Vagina (tissue), 2 donors: ENCODE data around the gene MAP2K5. TPM values are rescaled to one million over a fixed set of nuclear protein-coding genes. Genes with fewer than 3 reads are reported as not detected.

Source experiments
- DNase-seq, 2 donors: peaks; one replicate each; pipeline ENCODE4 v3.0.0-alpha.2; 2017; ENCODE audit errors: extremely low spot score in 2 of 2
- H3K27ac ChIP-seq: fragments of 200-600 bp; sonication (generic); one replicate; pipeline ENCODE4 v1.5.1; 2019
- H3K27me3 ChIP-seq: fragments of 200-600 bp; sonication (generic); one replicate; pipeline ENCODE4 v1.5.1; 2019
- H3K36me3 ChIP-seq, 2 donors: fragments of 200-600 bp; sonication (generic); one replicate each; pipeline ENCODE4 v1.5.1; 2017 to 2019
- H3K4me1 ChIP-seq: fragments of 200-600 bp; sonication (generic); one replicate; pipeline ENCODE4 v1.5.1; 2019
- H3K4me3 ChIP-seq, 2 donors: fragments of 200-600 bp; sonication (generic); 1 replicate in 1 of 2; 2 replicates in 1 of 2; pipeline ENCODE4 v1.5.1; 2016 to 2019
- H3K9me3 ChIP-seq: fragments of 200-600 bp; sonication (generic); one replicate; pipeline ENCODE4 v1.5.1; 2019
- POLR2A ChIP-seq, 2 donors: fragments of 450-650 bp; IDR thresholded peaks; one replicate each; pipeline ENCODE4 v1.6.1; 2017; ENCODE audit warnings: antibody characterized with exemption in 2 of 2, mild to moderate bottlenecking in 2 of 2, moderate library complexity in 2 of 2
- POLR2AphosphoS5 ChIP-seq, 2 donors: sonication (generic); formaldehyde crosslinking; IDR thresholded peaks; one replicate each; pipeline ENCODE4 v1.9.0; 2017; ENCODE audit warnings: antibody characterized with exemption in 2 of 2, mild to moderate bottlenecking in 2 of 2, low read depth in 1 of 2; ENCODE audit not compliant: insufficient read depth in 1 of 2
- intact Hi-C: fragments of 100-400 bp; cut with DNase I; formaldehyde crosslinking; loops from one replicate; pipeline ENCODE4 v1.15.1; 2023
- total RNA-seq: library from RNA; depleted of rRNA; stranded (reverse); fragments of >200 nt; gene quantifications from one replicate; pipeline ENCODE4 v1.2.3, GENCODE V29; 2016
- TF ChIP-seq, protein P1 (sequence below), 3 experiments: fragments of 450-650 bp in 2 of 3; fragments of 200-600 bp in 1 of 3; sonication (generic) in 1 of 3; IDR thresholded peaks; one replicate each; pipeline ENCODE4 v1.5.1; 2017 to 2019; ENCODE audit warnings: antibody characterized with exemption in 3 of 3, mild to moderate bottlenecking in 2 of 3, moderate library complexity in 2 of 3

The MAP2K5 gene
- total RNA-seq, 1 donor from 2014 or later = 13.5 TPM

DNA sequence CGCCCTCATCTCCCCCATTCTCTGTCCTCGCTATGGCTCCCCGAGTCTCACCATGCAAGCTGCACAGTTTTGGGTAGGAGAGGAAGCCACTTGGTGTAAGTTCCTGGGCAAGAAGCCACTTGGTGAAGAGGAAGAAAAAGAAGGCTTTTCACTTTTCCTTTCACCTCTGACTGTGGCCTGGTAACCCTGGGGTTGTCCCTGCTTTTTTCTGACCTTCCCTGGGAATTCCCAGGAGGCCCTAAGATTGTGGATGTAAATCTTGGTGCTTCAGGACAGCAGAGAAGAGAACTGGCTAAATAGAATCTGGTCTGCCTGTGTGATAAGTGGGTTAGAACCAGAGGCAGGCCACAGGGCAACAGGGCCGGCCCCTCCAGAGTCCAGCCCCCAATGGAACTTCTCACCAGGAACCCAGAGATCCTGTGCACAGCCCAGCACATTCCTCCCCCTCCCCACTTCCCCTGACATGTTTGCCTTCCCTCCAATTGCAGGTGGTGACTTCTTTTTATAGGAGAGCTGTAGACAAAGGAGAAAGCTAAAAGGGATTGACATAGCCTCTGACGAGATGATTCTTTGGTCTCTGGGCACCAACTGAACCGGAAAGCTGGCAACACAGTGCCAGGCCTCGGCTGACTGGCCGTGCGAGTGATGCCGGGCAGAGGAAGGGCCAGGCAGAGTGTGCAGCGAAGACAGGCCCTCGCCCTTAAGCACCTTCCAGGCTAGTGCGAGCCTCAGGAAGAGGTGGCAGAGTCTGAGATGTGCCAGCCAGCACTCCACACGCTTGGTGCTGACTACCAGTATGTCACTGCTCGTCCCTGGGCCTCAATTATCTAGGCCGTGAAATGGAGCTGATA, 263.4 kb downstream of the MAP2K5 start:
- H3K27ac ChIP-seq = no peak overlapping the region
- no peaks in the 10 kb centered on the region for H3K4me1 ChIP-seq
- H3K4me3 ChIP-seq = no peak overlapping the region
- intact Hi-C loops = no loop called here
- TF ChIP-seq POLR2A (IDR thresholded peaks at IDR 0.05) (no peak), POLR2AphosphoS5 (IDR thresholded peaks at IDR 0.05; ENCODE audit: insufficient read depth in 1 of 2, low read depth in 1 of 2) (no peak)
- TF ChIP-seq, protein P1, sequence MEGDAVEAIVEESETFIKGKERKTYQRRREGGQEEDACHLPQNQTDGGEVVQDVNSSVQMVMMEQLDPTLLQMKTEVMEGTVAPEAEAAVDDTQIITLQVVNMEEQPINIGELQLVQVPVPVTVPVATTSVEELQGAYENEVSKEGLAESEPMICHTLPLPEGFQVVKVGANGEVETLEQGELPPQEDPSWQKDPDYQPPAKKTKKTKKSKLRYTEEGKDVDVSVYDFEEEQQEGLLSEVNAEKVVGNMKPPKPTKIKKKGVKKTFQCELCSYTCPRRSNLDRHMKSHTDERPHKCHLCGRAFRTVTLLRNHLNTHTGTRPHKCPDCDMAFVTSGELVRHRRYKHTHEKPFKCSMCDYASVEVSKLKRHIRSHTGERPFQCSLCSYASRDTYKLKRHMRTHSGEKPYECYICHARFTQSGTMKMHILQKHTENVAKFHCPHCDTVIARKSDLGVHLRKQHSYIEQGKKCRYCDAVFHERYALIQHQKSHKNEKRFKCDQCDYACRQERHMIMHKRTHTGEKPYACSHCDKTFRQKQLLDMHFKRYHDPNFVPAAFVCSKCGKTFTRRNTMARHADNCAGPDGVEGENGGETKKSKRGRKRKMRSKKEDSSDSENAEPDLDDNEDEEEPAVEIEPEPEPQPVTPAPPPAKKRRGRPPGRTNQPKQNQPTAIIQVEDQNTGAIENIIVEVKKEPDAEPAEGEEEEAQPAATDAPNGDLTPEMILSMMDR (IDR thresholded peaks at IDR 0.05) = no peak
- peaks cover 0 to 6% of the 10 kb centered on the region in 2 donors for H3K36me3 ChIP-seq
- no peaks in the 10 kb centered on the region for H3K27me3 ChIP-seq
- DNase-seq = no peak
- H3K9me3 ChIP-seq = no peaks in the 10 kb centered on the region

- DNase-seq = no peak
- H3K27ac ChIP-seq = no peak overlapping the region
- TF ChIP-seq POLR2AphosphoS5 (IDR thresholded peaks at IDR 0.05; ENCODE audit: insufficient read depth in 1 of 2, low read depth in 1 of 2) = no peak
- TF ChIP-seq POLR2A (IDR thresholded peaks at IDR 0.05) = no peak
- TF ChIP-seq, protein P1 (IDR thresholded peaks at IDR 0.05) = no peak
- no peak overlapping the region for H3K4me3 ChIP-seq
- H3K36me3 ChIP-seq = peaks cover 0 to 6% of the 10 kb centered on the region in 2 donors
- intact Hi-C loops = no loop called here
- H3K9me3 ChIP-seq = no peaks in the 10 kb centered on the region
- H3K27me3 ChIP-seq = no peaks in the 10 kb centered on the region
- no peaks in the 10 kb centered on the region for H3K4me1 ChIP-seq
Measured at GRCh38 chr15:67806536-67806935, 264.0 kb downstream of the MAP2K5 start.

DNA sequence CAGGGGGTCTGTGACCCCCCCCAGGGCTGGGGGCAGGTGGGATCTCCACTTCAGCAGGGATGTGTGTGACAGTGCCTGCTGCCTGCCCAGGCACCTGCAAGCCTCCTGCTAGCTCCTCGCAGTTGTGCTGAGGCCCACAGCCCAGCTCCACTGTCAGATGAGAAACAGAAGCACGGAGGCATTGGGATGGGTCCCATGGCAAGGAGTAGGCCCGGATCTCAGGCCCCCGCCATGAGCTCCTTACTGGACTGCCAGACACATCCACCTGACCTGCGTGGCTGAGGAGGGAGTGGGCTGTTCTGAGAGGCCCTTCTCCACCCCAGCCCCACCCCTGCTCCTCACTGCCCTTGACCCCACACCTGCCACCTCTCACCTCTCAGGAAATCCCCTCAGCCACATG, 264.6 kb downstream of the MAP2K5 start:
- no peak overlapping the region for H3K27ac ChIP-seq
- no peaks in the 10 kb centered on the region for H3K27me3 ChIP-seq
- DNase-seq = no peak
- peaks cover 0 to 6% of the 10 kb centered on the region in 2 donors for H3K36me3 ChIP-seq
- TF ChIP-seq POLR2AphosphoS5 (IDR thresholded peaks at IDR 0.05; ENCODE audit: insufficient read depth in 1 of 2, low read depth in 1 of 2) = no peak
- intact Hi-C loops = no loop called here
- H3K4me3 ChIP-seq = no peak overlapping the region
- no peaks in the 10 kb centered on the region for H3K9me3 ChIP-seq
- H3K4me1 ChIP-seq = no peaks in the 10 kb centered on the region

DNA sequence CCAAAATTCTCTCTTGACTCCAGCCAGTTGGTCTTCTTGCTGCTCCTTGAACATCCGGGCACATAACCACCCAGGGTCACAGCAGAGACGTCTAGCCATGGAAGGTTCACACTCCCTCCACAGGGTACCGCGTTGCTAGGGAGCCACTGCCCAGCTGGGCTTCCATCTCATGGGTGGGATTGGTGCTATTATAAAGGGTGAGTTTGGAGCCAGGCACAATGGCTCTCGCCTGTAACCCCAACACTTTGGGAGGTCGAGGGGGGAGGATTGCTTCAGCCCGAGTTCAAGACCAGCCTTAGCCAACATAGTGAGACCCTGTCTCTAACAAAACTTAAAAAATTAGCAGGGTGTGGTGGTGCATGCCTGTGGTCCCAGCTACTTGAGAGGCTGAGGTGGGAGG, 265.3 kb downstream of the MAP2K5 start:
- Histone ChIP-seq H3K4me3 (no peak overlapping the region), H3K36me3 (peaks cover 0 to 6% of the 10 kb centered on the region in 2 donors), H3K9me3 (no peaks in the 10 kb centered on the region), H3K4me1 (no peaks in the 10 kb centered on the region), H3K27ac (no peak overlapping the region), H3K27me3 (no peaks in the 10 kb centered on the region)
- intact Hi-C loops = no loop called here
- no peak for DNase-seq
- TF ChIP-seq, protein P1 (IDR thresholded peaks at IDR 0.05) = no peak
- no peak for TF ChIP-seq POLR2AphosphoS5 (IDR thresholded peaks at IDR 0.05; ENCODE audit: insufficient read depth in 1 of 2, low read depth in 1 of 2)
- no peak for TF ChIP-seq POLR2A (IDR thresholded peaks at IDR 0.05)

DNA sequence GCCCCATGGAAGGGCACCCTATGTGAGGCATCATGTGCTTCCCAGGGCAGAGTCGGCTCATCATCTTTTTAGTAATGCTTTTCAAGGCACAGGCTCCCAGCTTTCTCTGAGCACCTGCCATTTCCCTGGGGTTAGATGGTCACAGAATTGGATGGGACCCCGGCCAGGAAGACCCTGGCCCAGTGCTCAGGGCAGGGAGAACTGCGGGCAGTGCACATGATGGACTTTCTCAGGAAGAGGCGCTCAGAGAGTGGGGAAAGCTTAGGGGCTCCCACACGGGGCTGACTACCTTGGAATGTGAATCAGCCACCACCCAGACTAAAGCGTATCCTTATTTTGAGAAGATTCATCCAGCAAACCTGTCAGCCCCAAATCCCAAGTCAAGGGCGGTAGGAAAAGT, 266.3 kb downstream of the MAP2K5 start:
- no peak for DNase-seq
- Histone ChIP-seq H3K27ac (no peak overlapping the region), H3K36me3 (peaks cover 0 to 6% of the 10 kb centered on the region in 2 donors), H3K4me3 (no peak overlapping the region), H3K4me1 (no peaks in the 10 kb centered on the region), H3K9me3 (no peaks in the 10 kb centered on the region), H3K27me3 (no peaks in the 10 kb centered on the region)
- TF ChIP-seq POLR2AphosphoS5 (IDR thresholded peaks at IDR 0.05; ENCODE audit: insufficient read depth in 1 of 2, low read depth in 1 of 2) = no peak
- no peak for TF ChIP-seq POLR2A (IDR thresholded peaks at IDR 0.05)
- TF ChIP-seq, protein P1 (IDR thresholded peaks at IDR 0.05) = no peak
- intact Hi-C loops = no loop called here
